ENCODE data around the gene TMEM19. TPM values are rescaled to one million over a fixed set of nuclear protein-coding genes. Genes with fewer than 3 reads are reported as not detected.

TMEM19 gene
- total and polyA plus RNA-seq, 2 experiments from 2014 or later = 6.5 to 14.1 TPM

GRCh38 chr12:71671311-71671710 lies 14.6 kb upstream of the TMEM19 start:
- peaks cover 2% of the 10 kb centered on the region for H3K79me2 ChIP-seq (replicated peaks; ENCODE audit: insufficient read depth)
- no peak overlapping the region for H3K4me3 ChIP-seq
- H3K27me3 ChIP-seq (ENCODE audit: insufficient read depth) = no peaks in the 10 kb centered on the region
- no peaks in the 10 kb centered on the region for H3K9me2 ChIP-seq (ENCODE audit: insufficient read depth)
- no peak overlapping the region for H3K4me2 ChIP-seq
- no peaks in the 10 kb centered on the region for H3K27me3 Mint-ChIP-seq (ENCODE audit: insufficient read depth, low read depth, poor library complexity)
- no peak for ATAC-seq
- 0 out of 2 replicates have a peak, but pooled peaks cover 4% of the 10 kb centered on the region for H3K4me1 ChIP-seq (ENCODE audit: insufficient read depth)
- H3K4me3 Mint-ChIP-seq = no peak overlapping the region
- DNase-seq (ENCODE audit: low spot score) = no peak
- no peaks in the 10 kb centered on the region for H3K9me3 Mint-ChIP-seq
- H3K4me1 Mint-ChIP-seq = peaks cover 3% of the 10 kb centered on the region; the same call in 1 of the 3 replicates
- H3K27ac ChIP-seq (ENCODE audit: low read depth) = no peak overlapping the region
- no peaks in the 10 kb centered on the region; the same call in 2 of the 3 replicates for H3K36me3 Mint-ChIP-seq (ENCODE audit: low read depth)
- H4K20me1 ChIP-seq (replicated peaks; ENCODE audit: insufficient read depth) = no peaks in the 10 kb centered on the region
- TF ChIP-seq EZH2phosphoT487 (IDR thresholded peaks at IDR 0.05; ENCODE audit: unreplicated experiment) (no peak), EZH2 (IDR thresholded peaks at IDR 0.05; ENCODE audit: low read depth, unreplicated experiment) (no peak), JUNB (IDR thresholded peaks at IDR 0.05; ENCODE audit: unreplicated experiment) (no peak), ETS1 (IDR thresholded peaks at IDR 0.05) (no peak), CREB1 (CRISPR knock-in tag; IDR thresholded peaks at IDR 0.05; ENCODE audit: low read depth) (no peak), CTCF (conservative IDR thresholded peaks at IDR 0.05; ENCODE audit: low read depth in 2 of 2) (no peak)
- H3F3A ChIP-seq (replicated peaks; ENCODE audit: low read depth) = no peaks in the 10 kb centered on the region
- H2AFZ ChIP-seq = no peak overlapping the region
- H3K36me3 ChIP-seq (ENCODE audit: insufficient read depth) = no peaks in the 10 kb centered on the region
- H3K27ac Mint-ChIP-seq = no peak overlapping the region

- Mint-ChIP-seq H3K4me3 (no peak overlapping the region), H3K27ac (no peak overlapping the region), H3K4me1 (peaks cover 3% of the 10 kb centered on the region; the same call in 1 of the 3 replicates), H3K27me3 (ENCODE audit: insufficient read depth, low read depth, poor library complexity) (no peaks in the 10 kb centered on the region), H3K36me3 (ENCODE audit: low read depth) (no peaks in the 10 kb centered on the region; the same call in 2 of the 3 replicates), H3K9me3 (no peaks in the 10 kb centered on the region)
- H3K79me2 ChIP-seq (replicated peaks; ENCODE audit: insufficient read depth) = no peaks in the 10 kb centered on the region
- H3K36me3 ChIP-seq (ENCODE audit: insufficient read depth) = no peaks in the 10 kb centered on the region
- no peak overlapping the region for H3K4me2 ChIP-seq
- no peak for DNase-seq (ENCODE audit: low spot score)
- H3K27ac ChIP-seq (ENCODE audit: low read depth) = no peak overlapping the region
- no peaks in the 10 kb centered on the region for H3K27me3 ChIP-seq (ENCODE audit: insufficient read depth)
- no peaks in the 10 kb centered on the region for H3K9me2 ChIP-seq (ENCODE audit: insufficient read depth)
- H4K20me1 ChIP-seq (replicated peaks; ENCODE audit: insufficient read depth) = no peaks in the 10 kb centered on the region
- H3F3A ChIP-seq (replicated peaks; ENCODE audit: low read depth) = no peaks in the 10 kb centered on the region
- no peak overlapping the region for H3K4me3 ChIP-seq
- no peak for ATAC-seq
- no peak overlapping the region for H2AFZ ChIP-seq
- H3K4me1 ChIP-seq (ENCODE audit: insufficient read depth) = 0 out of 2 replicates have a peak, but pooled peaks cover 4% of the 10 kb centered on the region
- no peak for TF ChIP-seq REST (IDR thresholded peaks at IDR 0.05; ENCODE audit: unreplicated experiment)
- no peak for TF ChIP-seq ETS1 (IDR thresholded peaks at IDR 0.05)
- TF ChIP-seq POLR2AphosphoS5 (IDR thresholded peaks at IDR 0.05; ENCODE audit: low read depth) = no peak
- TF ChIP-seq NANOG (IDR thresholded peaks at IDR 0.05; ENCODE audit: borderline replicate concordance) = no peak
- no peak for TF ChIP-seq STAT1 (IDR thresholded peaks at IDR 0.05; ENCODE audit: unreplicated experiment)
- no peak for TF ChIP-seq EZH2 (IDR thresholded peaks at IDR 0.05; ENCODE audit: low read depth, unreplicated experiment)
- TF ChIP-seq EZH2phosphoT487 (IDR thresholded peaks at IDR 0.05; ENCODE audit: unreplicated experiment) = no peak
Observed at GRCh38 chr12:71671816-71672215, 14.1 kb upstream of the TMEM19 start.
